GM19023 (cell line): Measurements from ENCODE around the gene LYSMD1.

Experiments used
- ATAC-seq: cut with Tn5 transposase; IDR thresholded peaks from one replicate; pipeline ENCODE4 v1.9.1; 2021; ENCODE audit warnings: mild to moderate bottlenecking, moderate library complexity; ENCODE audit not compliant: unreplicated experiment

The LYSMD1 gene

DNA sequence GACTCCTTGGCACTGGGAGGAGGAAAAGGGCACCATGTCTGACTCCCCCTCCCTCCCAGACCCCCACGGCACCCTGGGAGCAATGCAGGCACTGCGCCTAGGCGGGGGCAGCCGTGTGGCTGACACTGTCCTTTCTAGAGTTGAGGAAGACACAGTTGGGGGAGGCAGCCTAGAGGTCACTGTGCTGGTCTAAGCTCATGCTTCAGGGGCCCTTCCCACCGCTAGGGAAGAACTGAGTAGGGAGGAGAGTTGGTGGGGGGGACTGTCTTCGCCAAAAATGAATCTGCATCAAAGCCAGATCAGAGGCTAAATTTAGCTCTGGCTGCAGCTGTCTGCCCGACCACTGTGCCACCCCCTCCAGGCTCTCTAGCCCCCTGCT lies 22.7 kb downstream of the LYSMD1 start:
- ATAC-seq, result no peak

DNA sequence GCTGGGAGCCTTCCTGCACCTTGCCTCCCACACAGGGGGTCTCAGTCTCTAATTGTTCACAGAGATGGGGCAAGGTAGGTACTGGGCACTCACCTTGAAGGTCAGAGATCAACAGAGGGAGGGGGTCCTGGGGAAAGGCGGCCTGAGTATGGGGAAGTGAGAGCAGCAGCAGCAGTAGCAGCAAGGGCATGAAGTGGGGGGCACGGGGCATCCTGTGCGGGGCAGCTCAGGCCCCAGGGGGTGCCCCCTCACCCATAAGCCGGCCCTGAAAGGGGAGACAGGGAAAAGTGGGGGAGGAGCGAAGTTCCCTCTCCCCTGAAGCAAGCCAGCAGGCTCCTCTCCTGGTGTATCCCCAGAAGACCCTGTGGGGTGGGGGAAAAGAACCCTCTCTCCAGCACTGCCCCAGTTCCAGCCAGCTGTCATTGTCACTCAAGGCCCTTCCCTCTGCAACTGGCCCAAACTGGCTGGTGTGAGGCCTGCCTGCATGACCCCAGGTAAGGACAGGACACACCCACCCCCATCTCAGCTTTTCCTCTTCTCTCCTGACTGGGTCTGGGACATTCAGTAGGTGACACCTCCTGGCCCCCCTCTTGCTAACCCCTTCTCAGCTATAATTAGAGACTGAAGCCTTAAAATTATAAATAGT lies 23.2 kb downstream of the LYSMD1 start:
- no peak for ATAC-seq

- no peak for ATAC-seq
These were observed 27.9 kb downstream of the LYSMD1 start for GRCh38 chr1:151137789-151138188.

- ATAC-seq, result no peak
These were observed 30.0 kb downstream of the LYSMD1 start for GRCh38 chr1:151135433-151136385.

GRCh38 chr1:151134991-151135390 lies 30.7 kb downstream of the LYSMD1 start:
- no peak for ATAC-seq

GRCh38 chr1:151134396-151134795 lies 31.3 kb downstream of the LYSMD1 start:
- no peak for ATAC-seq

- ATAC-seq, result no peak
These were observed 32.5 kb downstream of the LYSMD1 start for GRCh38 chr1:151133018-151133806.

GRCh38 chr1:151132335-151133017 lies 33.2 kb downstream of the LYSMD1 start:
- ATAC-seq, result no peak

DNA sequence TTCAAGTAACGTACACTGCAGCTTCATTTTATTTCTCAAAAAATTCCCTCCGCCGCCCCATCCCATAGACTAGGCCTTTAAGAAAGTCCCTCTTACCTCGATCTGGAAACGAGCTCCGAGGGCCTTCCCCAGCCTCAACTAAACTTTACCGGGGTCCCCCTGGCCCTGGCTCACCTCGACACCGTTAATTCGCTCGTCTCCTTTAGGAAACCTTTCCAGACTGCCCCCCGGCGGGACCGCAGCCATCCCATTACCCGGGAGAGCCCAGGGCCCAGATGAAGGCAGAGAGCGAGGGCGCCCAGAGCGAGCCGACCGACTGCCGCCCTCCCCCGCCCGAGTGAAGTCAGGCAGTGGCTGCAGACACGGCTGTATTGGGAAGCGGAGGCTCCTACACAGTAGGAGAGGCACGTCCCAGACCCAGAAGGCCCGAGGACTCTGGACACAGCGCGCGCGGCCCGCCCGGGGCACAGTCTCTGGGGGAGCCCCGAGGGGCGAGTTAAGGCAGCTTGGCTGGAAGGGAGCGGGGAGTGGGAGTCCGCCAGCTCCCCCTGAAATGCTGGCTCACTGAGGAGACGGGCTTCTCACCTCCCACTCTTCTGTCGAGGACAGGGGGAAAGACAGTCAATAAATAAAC lies 33.9 kb downstream of the LYSMD1 start:
- no peak for ATAC-seq

- no peak for ATAC-seq
These were observed 34.6 kb downstream of the LYSMD1 start for GRCh38 chr1:151130987-151131586.

- ATAC-seq, result no peak
These were observed 36.9 kb downstream of the LYSMD1 start for GRCh38 chr1:151128800-151129199.

- ATAC-seq, result no peak
These were observed 40.8 kb downstream of the LYSMD1 start for GRCh38 chr1:151124763-151125403.

DNA sequence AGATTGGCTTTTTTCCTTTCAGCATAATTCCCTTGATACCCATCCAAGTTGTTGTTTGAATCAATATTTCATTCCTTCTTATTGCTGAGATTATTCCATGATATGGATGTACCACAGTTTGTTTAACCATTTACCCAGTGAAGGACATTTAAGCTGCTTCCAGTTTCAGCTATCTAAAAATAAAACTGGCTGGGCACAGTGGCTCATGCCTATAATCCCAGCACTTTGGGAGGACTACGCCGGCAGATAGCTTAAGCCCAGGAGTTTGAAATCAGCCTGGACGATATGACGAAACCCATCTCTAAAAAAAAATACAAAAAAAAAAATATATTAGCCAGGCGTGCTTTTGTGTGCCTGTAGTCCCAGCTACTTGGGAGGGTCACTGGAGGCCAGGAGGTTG lies 51.8 kb downstream of the LYSMD1 start:
- no peak for ATAC-seq
